ENCODE results near the gene DDIT4. TPM values are rescaled to one million over a fixed set of nuclear protein-coding genes. Genes with fewer than 3 reads are reported as not detected.
"Not testable (repeated sequence)": the region's sequence is repeated elsewhere in the genome, so short reads cannot be mapped to it uniquely, and the experiment has no call there.

DDIT4 gene
- total and polyA plus RNA-seq, 12 donors: 100 to 711 (median 255) TPM

- intact Hi-C loops (cut with DNase I): no loop called here
- Histone ChIP-seq H3K4me3 (no peak overlapping the region), H3K36me3 (replicated peaks in 1 of 2) (no peaks in the 10 kb centered on the region), H3K9me3 (replicated peaks in 1 of 3) (no peaks in the 10 kb centered on the region), H3K4me1 (replicated peaks in 1 of 2) (peaks cover 24 to 44% of the 10 kb centered on the region in 2 donors), H3K27me3 (no peaks in the 10 kb centered on the region), H3K27ac (peak overlapping the region in 4 of 5 donors; percentile 27 to 78 (median 32))
- no peak for DNase-seq
- TF ChIP-seq POLR2A (IDR thresholded peaks at IDR 0.05): no peak
- TF ChIP-seq CTCF (IDR thresholded peaks at IDR 0.05): no peak
- 77 to 87% (median 79%) methylated on average over 4 to 5 of the region's 5 CpGs for WGBS, 4 donors
Observed at GRCh38 chr10:72306215-72306760, 32.6 kb downstream of the DDIT4 start.

GRCh38 chr10:72307711-72308110, 34.0 kb downstream of the DDIT4 start:
- H3K4me1 ChIP-seq (replicated peaks in 1 of 2): peaks cover 24 to 44% of the 10 kb centered on the region in 2 donors
- H3K27ac ChIP-seq: peak overlapping the region in 4 of 5 donors; percentile 60 to 86 (median 82)

GRCh38 chr10:72308320-72308987, 34.7 kb downstream of the DDIT4 start:
- Histone ChIP-seq H3K4me1 (replicated peaks in 1 of 2) (peaks cover 24 to 44% of the 10 kb centered on the region in 2 donors), H3K36me3 (replicated peaks in 1 of 2) (no peaks in the 10 kb centered on the region), H3K27me3 (no peaks in the 10 kb centered on the region), H3K27ac (peak overlapping the region; percentile 60 to 86 (median 84)), H3K4me3 (no peak overlapping the region), H3K9me3 (replicated peaks in 1 of 3) (no peaks in the 10 kb centered on the region)
- intact Hi-C loops (cut with DNase I): no loop called here
- 39 to 65% (median 48%) methylated on average over 6 to 7 of the region's 7 CpGs for WGBS, 4 donors
- TF ChIP-seq CTCF (IDR thresholded peaks at IDR 0.05) (peak in 4 of 6 experiments; percentile 25 to 43 (median 34)), POLR2A (IDR thresholded peaks at IDR 0.05) (peak in 1 of 2 donors; percentile 57)
- peak; percentile 71 to 92 (median 86) for DNase-seq

More at GRCh38 chr10:72307711-72308110, 34.0 kb downstream of the DDIT4 start:
- DNase-seq; H3K27me3 ChIP-seq; H3K36me3 ChIP-seq (replicated peaks in 1 of 2); intact Hi-C loops (cut with DNase I); H3K9me3 ChIP-seq (replicated peaks in 1 of 3); H3K4me3 ChIP-seq: not testable (repeated sequence)
- WGBS, 4 donors: 93 to 96% (median 95%) methylated on average over 7 of the region's 7 CpGs

- TF ChIP-seq POLR2A (IDR thresholded peaks at IDR 0.05) (no peak), CTCF (IDR thresholded peaks at IDR 0.05) (no peak)
- intact Hi-C loops (cut with DNase I): no loop called here
- peak in 2 of 7 donors; percentile 43 to 73 for DNase-seq
- H3K36me3 ChIP-seq (replicated peaks in 1 of 2): no peaks in the 10 kb centered on the region
- H3K27ac ChIP-seq: peak overlapping the region; percentile 48 to 86 (median 78)
- no peaks in the 10 kb centered on the region for H3K9me3 ChIP-seq (replicated peaks in 1 of 3)
- 68 to 74% (median 73%) methylated on average over 18 to 21 of the region's 21 CpGs for WGBS, 4 donors
- peaks cover 24 to 49% of the 10 kb centered on the region in 2 donors for H3K4me1 ChIP-seq (replicated peaks in 1 of 2)
- no peak overlapping the region for H3K4me3 ChIP-seq
- H3K27me3 ChIP-seq: no peaks in the 10 kb centered on the region
Observed at GRCh38 chr10:72309290-72310240, 35.8 kb downstream of the DDIT4 start.

All from adrenal gland (tissue), 12 donors.